Inflammatory macrophage treated with lipopolysaccharide for 4 hours (primary cell): Measurements from ENCODE around the gene KLC1.
"Not testable (repeated sequence)": the region's sequence is repeated elsewhere in the genome, so short reads cannot be mapped to it uniquely, and the experiment has no call there.

Source experiments
- DNase-seq: peaks from one replicate; pipeline ENCODE4 v3.0.0-alpha.2; 2020

KLC1 gene

DNA sequence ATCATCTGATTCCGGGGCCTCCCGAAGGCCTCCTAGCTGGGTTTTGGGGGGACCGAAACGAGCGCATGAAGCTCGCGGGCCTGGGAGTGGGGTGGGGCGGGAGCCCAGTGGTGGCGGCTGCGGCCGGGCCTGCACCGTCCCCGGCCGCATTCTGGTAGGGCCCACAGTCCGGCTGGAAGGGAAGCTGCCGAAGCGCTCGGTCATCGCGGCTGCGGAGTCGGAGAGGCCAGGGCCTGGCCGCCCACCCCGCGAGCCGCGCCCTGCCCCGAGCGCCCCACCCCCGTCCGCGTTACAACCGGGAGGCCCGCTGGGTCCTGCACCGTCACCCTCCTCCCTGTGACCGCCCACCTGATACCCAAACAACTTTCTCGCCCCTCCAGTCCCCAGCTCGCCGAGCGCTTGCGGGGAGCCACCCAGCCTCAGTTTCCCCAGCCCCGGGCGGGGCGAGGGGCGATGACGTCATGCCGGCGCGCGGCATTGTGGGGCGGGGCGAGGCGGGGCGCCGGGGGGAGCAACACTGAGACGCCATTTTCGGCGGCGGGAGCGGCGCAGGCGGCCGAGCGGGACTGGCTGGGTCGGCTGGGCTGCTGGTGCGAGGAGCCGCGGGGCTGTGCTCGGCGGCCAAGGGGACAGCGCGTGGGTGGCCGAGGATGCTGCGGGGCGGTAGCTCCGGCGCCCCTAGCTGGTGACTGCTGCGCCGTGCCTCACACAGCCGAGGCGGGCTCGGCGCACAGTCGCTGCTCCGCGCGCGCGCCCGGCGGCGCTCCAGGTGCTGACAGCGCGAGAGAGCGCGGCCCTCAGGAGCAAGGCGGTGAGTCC lies at the start of gene KLC1:
TSS of gene KLC1 (plus strand) at position 528 of the 819 bp plus-strand sequence. CDS start 25,354 bp downstream, outside the sequence.
- DNase-seq: peak; percentile 71

GRCh38 chr14:103581206-103581605 lies 47.8 kb upstream of the KLC1 start:
- no peak for DNase-seq

DNA sequence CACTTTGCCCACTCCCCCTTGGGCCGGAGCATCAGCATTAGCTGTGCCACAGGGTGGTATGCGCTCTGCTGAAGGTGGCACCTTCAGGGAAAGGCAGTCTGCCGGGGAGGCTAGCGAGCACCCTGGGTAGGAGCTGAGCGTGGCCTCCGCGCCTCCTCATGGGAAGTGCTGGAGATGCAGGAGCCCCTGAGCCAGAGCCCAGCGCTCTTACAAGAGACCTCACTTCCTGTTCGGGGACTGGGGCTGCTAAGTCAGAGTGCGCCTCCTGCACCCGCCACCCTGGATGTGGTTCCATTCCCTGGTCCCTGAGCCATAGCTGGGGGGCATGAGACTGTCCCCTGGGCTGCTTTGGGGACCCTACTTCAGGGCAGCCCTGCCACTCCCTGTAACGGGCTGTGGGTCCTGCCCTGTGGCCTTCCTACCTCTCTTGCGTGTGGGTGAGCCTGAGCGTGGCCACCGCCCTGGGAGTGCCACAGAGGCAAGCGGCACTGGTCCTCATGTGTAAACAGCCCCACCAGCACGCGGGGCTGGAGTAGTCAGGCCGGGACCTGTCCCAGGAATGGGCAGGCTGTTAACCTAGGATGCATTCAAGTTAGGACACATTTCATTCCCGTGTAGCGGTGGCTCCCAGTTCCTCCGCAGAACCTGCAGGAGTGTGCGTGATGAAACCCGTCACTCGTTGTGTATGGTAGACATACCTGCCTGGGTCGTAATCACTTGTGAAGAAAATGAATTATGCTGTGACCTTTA lies 46.9 kb upstream of the KLC1 start:
- DNase-seq: no peak

GRCh38 chr14:103584326-103584915 lies 44.6 kb upstream of the KLC1 start:
- no peak for DNase-seq

DNA sequence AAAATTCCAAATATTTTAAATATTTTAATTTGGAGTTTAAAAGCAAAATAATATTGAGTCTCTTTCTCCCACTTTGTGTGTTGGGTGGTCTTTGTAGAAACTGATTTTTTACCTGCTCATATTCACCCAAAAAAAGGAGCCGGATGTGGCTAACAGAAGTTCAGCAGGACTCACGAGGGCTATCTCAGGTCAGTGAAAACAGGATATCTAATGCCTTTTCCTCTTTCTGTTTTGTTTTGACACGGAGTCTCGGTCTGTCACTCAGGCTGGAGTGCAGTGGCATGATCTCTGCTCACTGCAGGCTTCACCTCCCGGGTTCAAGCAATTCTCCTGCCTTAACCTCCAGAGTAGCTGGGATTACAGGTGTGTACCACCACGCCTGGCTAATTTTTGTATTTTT lies 35.4 kb upstream of the KLC1 start:
- DNase-seq: peak; percentile 53

GRCh38 chr14:103594265-103594664 lies 34.7 kb upstream of the KLC1 start:
- DNase-seq: peak; percentile 6

DNA sequence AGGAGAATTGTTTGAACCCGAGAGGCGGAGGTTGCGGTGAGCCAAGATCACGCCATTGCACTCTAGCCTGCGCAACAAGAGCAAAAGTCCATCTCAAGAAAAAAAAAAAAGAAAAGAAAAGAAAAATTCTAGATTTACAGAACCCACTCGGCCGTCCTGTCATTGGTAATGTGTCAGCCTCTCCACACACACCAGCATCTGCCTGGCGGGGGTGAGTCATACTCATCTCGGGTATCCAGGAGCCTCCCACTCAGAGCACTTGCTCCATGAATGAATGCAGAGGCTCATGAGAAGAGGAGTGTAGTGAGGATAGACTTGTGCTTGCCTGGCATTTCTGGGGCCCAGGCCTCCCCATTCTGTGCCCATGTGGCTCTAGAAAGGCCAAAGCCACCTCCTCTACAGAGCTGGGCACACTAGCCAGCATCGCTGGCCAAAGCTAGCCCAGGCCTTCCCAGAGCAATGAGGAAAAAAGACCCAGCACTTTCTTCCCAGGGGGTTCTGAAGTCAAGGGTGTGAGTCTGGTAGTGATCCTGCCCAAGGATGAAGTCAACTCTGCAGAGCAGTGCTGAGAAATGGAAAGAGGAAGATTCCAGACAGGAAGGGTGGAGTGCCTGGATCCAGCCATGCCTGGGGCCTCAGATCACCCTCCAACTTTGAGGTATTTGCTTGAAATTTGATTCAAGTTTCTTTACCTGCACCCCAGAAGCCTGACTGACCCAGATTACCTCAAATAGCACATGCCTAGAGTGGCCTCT lies 31.2 kb upstream of the KLC1 start:
- DNase-seq: peak; percentile 42

DNA sequence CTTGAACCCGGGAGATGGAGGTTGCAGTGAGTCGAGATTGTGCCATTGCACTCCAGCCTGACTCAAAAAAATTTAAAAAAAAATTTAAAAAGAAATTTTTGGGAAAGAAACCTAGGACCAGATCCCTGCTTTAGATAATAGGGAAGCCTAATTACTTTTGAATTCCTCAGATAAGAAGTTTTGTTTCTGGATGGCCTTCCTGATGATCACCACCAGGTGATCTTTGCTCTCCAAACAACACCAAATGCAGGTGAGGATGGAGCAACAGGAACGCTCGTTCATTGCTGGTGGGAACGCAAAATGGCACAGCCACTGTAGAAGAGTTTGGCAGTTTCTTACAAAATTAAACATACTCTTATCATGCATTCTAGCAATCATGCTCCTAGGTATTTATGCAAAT lies 28.5 kb upstream of the KLC1 start:
- no peak for DNase-seq

DNA sequence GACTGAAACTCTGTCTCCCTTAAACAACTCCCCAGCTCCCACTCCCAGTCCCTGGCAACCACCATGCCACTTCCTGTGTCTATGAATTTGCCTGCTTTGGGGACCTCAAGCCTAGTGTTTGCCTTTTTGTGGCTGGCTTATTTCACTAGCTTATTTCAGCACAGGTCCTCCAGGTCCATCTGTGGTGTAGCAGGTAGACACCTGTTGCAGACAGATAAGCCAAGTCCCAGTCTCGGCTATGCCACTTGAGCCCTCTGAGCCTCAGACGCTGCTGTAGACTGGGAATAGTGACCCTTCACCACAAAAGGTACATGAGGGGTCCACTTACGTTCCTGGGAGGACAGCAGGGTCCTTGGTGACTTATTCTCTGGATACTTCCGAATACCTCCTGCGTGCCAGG lies 24.4 kb upstream of the KLC1 start:
- DNase-seq: no peak

DNA sequence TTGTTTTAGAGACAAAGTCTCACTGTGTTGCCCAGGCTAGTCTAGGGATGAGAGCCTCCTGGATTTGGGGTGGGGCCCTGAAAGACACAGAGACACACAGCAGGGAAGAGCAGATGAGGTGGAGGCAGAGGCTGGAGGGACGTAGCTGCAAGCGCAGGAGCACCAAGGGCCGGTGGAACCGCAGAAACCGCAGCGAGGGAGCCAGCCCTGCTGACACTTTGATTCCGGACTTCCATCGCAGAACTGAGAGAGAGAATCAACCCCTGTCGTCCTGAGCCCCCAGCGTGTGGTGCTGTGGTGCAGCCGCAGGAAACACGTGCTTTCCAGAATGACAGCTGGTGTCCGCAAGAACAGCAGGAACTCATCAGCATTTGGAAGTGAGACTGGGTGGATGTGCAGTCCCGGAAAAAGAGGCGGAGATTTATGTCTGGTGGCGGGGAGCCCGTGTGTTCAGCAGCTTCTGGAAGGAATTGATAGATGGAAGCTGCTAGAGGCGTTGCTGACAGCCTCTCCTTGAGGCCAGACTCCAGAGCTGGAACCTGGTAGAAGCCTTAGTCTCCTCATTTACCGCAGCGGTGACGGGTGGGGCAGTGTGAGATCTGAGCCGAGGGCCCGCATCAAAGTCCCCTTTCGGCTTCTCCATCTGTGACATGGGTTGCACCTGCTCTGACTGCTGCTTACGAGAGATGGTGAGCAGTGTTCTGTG lies 21.9 kb upstream of the KLC1 start:
- DNase-seq: peak; percentile 68

DNA sequence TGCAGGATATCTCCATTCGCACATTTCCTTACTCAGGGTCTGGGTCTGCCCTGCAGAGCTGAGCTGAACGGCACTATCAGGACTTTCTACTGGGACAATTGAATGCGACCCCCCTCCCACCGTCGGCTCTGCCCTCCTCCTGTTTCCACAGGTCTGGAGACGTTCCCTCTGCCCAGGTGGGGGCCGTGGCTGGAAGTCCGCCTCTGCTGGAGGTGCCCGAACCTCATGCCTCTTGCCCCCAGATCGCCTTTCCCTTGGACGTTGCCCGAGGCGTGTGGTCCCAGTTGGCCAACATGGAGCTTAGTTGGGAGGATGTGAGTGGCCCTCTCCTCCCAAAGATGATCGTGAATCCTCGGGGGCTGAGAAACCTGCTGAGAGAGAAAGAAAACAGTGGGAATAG lies 21.2 kb upstream of the KLC1 start:
- DNase-seq: no peak

DNA sequence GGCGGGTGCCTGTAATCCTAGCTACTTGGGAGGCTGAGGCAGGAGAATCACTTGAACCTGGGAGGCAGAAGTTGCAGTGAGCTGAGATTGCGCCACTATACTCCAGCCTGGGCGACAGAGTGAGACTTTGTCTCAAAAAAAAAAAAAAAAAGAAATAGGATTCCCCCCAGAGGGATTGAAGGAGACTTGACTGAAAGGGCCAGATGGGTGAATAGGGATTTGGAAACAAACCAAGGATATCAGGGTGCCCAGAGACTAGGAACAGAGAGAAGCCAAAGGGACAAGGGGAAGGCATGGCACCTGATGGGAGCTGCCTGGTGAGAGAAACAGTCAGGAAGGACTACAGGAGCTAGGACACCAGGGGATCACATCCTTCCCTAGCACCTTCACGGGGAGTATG lies 19.9 kb upstream of the KLC1 start:
- not testable (repeated sequence) for DNase-seq

- no peak for DNase-seq
Observed at GRCh38 chr14:103611215-103611614, 17.8 kb upstream of the KLC1 start.

GRCh38 chr14:103613517-103613916 lies 15.5 kb upstream of the KLC1 start:
- peak; percentile 26 for DNase-seq

DNA sequence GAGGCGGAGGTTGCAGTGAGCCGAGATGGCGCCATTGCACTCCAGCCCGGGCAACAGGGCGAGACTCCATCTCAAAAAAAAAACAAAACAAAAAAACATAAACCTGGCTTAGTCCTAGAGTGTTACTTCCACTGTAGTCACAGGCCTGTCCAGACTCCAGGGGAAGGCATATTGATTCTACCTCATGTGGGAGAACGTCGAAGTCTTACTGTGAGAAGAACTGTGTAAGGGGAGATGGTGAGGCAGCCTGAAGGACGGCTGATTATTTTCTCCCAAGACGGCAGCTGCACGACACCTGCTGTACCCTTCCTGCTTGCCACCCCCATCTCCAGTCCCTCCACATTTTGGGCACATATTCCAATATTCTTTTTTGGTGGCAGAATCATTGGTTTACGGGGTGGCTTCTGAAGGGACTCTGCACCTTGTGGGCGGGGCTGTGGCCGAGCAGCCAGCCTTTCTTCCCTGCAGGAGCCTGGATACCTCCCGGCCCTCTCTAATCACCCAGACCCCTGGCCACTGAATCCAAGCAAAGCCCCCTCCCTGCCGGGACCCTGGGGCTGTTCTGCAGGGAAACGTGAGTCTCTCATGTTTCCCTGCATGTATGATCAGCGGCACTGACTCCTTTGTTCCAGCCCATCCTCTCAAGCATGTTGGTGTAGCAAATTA lies 12.2 kb upstream of the KLC1 start:
- DNase-seq: no peak

DNA sequence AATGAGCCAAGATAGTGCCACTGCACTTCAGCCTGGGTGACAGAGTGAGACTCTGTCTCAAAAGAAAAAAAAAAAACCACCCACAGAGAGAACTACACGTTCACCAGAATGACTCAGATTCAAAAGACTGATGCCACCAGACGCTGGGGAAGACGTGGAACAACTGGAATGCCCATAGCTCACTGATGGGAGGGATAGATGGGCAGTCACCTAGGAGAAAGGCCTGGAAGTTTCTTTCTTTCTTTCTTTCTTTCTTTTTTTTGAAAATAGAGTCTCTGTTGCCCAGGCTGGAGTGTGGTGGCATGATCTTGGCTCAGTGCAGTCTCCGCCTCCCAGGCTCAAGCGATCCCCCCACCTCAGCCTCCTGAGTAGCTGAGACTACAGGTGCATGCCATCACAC lies 10.0 kb upstream of the KLC1 start:
- peak; percentile 51 for DNase-seq

DNA sequence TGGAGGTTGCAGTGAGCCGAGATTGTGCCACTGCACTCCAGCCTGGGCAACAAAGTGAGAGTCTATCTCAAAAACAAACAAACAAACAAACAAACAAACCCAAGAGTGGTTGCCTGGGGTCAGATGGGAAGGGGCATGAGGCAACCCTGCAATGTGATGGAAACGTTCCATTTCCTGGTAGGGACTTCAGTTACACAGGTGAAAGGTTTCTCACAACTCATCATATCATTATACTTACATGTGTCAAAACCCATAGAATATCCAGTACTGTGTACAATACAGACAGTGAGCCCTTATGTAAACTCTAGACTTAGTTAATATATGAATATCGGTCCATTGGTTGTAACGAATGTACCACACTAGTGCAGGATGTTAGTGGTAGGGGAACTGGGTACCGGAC lies 7.2 kb upstream of the KLC1 start:
- DNase-seq: no peak

GRCh38 chr14:103623308-103623707 lies 5.7 kb upstream of the KLC1 start:
- no peak for DNase-seq

DNA sequence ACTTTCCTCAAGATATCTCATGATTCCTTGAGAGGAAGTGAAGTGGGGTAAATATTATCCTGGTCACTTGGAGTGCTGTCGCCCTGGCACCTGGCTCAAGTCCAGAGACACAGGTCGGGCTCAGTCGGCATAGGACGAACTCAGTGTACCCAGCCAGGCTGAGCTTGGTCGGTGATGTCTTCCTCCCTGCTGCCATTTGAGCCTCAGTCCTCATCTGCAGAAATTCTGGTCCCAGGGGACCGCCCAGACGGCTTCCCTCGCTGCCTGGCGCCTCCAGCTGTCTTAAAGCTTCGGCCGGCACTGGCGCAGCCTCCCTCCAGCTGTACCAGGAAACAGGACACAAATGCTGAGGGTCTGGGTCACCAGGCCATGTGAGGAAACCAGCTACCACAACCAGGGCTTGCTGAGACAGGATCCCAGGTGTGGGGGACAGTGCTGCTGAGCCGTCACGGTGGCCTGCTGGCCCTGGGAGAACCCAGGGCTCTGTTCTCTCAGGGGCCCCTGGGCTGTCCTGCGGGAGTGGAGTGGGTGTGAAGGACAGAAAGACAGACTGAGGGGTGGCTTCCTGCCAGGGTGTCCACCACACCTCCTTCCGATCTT lies 5.0 kb upstream of the KLC1 start:
- no peak for DNase-seq

- DNase-seq: no peak
Observed at GRCh38 chr14:103624860-103625259, 4.2 kb upstream of the KLC1 start.

DNA sequence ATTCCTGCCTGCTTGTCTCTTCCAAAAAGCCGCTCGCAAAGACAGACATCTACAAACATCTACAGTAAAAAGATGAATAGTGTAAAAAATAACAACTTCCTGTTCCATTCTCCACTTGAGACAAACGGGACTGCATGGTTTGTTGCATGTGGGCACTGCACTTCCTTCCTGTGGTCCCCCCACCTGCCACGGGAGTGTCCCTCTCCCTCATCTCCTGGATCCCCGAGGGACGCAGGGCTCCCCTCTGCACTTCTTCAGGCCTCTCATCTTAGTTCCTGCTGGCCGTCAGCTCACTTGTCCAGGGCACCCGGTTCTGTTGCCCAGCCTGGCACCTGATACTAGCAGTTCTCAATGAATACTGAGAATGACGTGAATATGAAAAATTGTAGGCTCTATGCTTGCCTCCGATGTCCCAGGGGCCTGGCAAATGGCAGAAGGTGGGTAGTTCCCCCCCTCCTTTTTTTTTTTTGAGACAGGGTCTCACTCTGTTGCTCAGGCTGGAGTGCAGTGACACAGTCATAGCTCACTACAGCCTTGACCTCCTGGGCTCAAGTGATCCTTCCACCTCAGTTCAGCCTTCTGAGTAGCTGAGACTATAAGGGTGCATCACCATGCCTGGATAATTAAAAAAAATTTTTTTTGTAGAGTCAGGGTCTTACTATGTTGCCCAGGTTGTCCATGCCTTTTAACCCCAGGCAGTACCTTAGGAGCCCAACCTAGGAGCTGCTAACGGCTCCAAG lies 3.5 kb upstream of the KLC1 start:
- no peak for DNase-seq
